Measurements from ENCODE around the gene DPY19L3.

GRCh38 chr19:32363632-32364031, 41.9 kb upstream of the DPY19L3 start:
- TF ChIP-seq CTCF (IDR thresholded peaks at IDR 0.05) (no peak), EZH2 (IDR thresholded peaks at IDR 0.05; ENCODE audit: borderline replicate concordance, insufficient read depth, low read depth, low read length, poor library complexity, severe bottlenecking) (no peak)

Data from B cell (primary cell).